ENCODE results near the gene GEMIN8.

The GEMIN8 gene, protein sequence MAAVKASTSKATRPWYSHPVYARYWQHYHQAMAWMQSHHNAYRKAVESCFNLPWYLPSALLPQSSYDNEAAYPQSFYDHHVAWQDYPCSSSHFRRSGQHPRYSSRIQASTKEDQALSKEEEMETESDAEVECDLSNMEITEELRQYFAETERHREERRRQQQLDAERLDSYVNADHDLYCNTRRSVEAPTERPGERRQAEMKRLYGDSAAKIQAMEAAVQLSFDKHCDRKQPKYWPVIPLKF

GRCh38 chrX:14029425-14030173 lies at the start of gene GEMIN8:
GEMIN8 (minus strand) TSS chrX:14029892; CDS start chrX:14021478, 8,414 bp downstream.
- no peak for DNase-seq (ENCODE audit: low read depth)

DNA sequence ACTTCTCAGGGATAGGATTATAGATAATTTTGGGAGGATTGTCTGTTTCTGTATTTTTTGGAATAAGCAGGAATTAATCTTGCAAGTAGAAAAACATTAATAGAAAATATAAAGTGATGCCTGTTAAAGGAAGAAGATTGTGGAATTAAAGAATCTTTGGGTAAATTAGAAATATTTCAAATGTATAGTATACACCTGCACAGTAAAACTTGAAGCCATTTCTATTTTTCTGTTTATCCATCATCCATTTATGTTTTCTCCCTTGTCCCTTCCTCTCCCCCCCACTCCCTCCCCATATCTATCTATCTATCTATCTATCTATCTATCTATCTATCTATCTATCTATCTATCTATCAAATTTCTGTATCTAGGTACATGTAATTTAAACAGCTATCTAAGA lies 46.9 kb upstream of the GEMIN8 start:
- DNase-seq (ENCODE audit: low read depth), result no peak

DNA sequence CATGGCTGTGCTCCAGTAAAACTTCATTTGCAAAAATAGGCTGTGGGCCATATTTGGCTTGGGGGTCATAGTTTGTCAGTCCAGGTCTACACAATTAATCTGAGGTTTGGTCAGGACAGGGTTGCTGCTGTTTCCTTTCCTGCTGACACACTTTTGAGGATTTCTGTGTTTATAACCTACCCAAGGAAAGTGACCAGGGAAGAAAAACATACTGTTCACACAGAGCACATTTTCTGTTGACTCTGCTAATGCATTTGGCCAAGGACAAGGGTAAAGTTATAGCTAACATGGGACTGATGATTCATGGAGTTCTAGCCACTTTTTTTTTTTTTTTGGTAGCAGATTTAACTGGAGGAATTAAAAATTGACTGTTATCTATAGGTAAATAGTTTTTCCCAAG lies 43.9 kb upstream of the GEMIN8 start:
- DNase-seq (ENCODE audit: low read depth), result no peak

DNA sequence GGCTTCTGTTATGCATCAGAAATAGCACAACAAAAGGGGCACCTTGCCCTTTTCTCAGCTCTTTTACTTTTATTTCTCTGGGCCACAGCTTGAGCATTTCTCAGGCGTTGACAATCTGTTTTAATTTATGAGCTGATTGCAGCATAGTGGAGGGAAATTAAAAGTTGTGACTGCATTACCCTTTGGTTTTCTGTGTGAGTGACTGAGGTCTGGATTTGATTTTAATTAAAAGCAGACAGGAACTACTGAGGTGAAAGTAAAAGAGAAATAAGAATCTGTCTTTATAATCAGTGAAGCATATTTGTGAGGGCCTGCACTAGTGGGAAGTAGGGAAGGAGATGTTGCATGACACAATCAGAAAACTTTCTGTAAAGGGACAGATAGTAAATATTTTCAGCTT lies 43.4 kb upstream of the GEMIN8 start:
- no peak for DNase-seq (ENCODE audit: low read depth)

DNA sequence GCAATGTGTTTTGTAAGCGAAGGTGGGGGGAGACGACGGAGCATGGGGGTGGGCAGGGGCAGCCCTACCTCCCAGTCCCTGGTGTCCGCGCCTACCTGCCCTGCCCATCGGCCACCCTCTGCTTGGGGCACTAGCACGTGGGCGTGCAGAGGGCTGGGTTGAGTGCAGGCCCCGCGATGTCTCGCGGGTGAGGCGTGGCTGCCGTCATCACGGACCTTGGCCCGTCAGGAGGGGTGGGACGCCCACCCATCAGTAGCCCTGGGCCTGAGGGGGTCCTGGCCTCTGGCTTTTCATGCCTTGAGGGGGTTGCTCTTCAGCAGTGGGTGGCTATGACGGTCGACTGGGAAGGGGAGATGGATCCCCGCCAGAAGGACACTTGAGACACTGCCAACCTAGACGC lies 36.1 kb upstream of the GEMIN8 start:
- no peak for DNase-seq (ENCODE audit: low read depth)

DNA sequence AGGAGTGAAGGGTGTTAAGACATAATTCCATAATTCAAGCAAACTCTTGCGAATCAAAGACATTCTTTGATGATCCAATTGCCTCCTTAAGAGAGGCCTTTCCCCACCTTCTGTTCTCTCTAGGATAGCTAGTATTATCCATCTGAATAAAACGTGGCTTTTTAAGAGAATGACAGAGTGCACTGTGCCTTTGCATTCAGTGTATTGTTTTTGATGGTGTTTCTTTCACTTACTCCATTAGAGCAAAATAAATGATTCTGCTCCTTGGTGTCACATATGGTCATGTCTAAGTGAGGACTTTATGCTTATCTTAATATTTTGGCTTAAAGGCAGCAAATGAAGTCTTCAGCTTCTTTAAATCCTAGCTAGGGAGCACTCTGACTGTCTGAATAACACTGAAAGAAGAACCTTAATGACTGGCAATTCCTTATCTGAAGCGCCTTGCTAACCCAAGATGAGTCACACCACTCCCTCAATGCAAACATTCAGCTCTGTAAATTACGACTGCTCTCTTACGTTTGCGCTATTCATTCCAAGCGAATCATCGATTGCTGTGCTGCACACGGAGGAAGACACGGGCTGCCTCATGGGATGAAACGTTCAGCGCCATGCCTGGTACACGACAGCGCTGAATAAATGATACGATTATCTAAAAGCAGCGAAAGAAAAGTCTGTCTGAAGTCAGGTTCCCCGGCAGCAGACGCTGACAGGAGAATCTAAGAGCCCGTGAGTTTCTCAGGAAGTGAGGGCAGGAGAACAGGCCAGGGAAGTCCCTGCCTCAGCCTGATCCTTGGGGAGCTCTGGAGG lies 35.1 kb upstream of the GEMIN8 start:
- no peak for DNase-seq (ENCODE audit: low read depth)

GRCh38 chrX:14062524-14062923 lies 32.8 kb upstream of the GEMIN8 start:
- DNase-seq (ENCODE audit: low read depth), result no peak

DNA sequence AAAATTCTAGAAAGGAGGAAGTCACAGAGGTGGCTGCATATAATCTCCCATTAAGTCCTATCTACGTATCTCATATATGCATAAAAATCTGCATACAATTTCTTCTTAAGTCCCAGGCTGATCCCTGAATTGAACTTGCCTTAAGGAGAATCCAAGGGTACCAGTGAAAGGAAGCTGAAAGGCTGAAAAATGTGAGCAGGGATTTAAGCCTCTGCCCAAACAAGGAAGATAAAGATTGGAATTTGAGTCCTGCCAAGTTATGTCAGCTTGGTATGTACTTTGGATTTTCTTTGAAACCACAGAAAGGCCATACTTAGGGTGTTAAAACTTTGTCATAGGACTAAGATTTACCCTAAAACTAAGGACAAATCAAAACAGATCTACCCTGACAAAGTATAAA lies 26.5 kb upstream of the GEMIN8 start:
- DNase-seq (ENCODE audit: low read depth), result no peak

- DNase-seq (ENCODE audit: low read depth), result no peak
Measured at GRCh38 chrX:14051416-14051815, 21.7 kb upstream of the GEMIN8 start.

DNA sequence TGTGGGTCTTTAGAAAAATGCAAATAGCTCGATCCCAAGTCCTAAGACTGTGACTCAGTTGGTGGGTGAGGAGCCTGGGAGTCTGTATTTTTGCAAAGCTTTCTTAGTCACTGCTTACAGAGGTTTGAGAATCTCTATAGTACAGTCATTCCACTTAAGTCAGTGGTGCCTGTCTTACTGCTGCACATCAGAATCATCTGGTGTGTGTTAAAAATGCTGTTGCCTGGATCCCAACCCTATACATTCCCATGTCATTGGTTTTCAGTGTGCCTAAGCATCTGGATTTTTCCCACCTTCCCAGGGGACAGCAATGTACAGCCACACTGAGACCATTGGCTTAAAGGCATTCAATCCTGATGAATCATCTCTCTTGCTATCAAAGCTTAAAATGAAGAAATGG lies 21.0 kb upstream of the GEMIN8 start:
- DNase-seq (ENCODE audit: low read depth), result no peak

DNA sequence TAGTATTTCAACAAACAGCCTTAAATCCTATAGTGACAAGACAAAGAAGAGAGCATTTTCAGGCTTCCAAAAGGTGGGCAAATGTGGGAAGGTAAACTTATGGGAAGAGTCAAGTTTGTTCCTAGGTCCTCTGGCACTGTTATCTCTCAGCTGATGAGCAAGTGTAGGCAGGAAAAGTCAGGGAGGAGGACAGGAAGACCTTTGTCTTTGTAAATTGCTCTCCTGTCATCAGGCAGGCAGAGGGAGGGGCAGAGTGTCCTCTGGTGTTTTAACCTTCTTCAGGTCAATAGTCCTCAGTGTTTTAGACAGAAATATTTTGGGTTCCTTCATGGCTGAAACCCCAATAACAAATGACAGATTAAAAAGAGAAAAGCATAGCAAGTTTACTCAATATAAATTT lies 13.5 kb upstream of the GEMIN8 start:
- no peak for DNase-seq (ENCODE audit: low read depth)

GRCh38 chrX:14039344-14039743 lies 9.7 kb upstream of the GEMIN8 start:
- DNase-seq (ENCODE audit: low read depth), result no peak

DNA sequence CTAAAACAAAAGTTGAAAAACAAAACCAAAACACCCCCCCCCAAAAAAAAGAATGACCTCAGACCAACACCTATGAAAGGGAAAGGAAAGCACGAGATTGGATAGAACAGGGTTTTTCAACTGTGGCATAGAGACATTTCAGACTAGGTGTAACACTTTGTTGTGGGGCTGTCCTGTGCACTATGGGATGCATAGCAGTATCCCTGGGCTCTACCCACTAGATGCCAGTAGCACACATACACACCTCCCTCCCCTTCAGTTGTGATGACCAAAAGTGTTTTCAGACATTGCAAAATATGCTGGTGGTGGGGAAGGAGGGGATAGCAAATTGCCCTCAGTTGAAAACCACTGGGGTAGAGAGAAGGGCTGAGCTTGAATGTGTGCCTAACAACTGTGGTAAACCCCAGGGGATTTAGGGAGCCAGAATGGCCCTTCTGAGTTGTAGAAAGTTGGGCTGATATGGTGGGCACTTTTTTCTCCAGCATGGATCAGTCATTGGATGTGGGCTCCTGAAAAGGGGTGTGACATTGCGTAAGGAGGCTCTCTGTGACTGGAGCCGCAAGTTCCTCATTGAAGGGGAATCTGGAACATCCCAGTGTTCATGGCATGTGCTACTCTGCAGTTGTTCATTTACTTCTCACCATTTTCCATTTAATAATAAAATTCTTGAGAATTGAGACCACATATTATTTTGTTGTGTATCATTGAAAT lies 8.8 kb upstream of the GEMIN8 start:
- DNase-seq (ENCODE audit: low read depth), result no peak

- no peak for DNase-seq (ENCODE audit: low read depth)
Measured at GRCh38 chrX:14032406-14032805, 2.7 kb upstream of the GEMIN8 start.

GRCh38 chrX:14030174-14030530 lies 460 bp upstream of the GEMIN8 start:
- no peak for DNase-seq (ENCODE audit: low read depth)

- no peak for DNase-seq (ENCODE audit: low read depth)
Measured at GRCh38 chrX:14029039-14029424, 660 bp downstream of the GEMIN8 start.

DNA sequence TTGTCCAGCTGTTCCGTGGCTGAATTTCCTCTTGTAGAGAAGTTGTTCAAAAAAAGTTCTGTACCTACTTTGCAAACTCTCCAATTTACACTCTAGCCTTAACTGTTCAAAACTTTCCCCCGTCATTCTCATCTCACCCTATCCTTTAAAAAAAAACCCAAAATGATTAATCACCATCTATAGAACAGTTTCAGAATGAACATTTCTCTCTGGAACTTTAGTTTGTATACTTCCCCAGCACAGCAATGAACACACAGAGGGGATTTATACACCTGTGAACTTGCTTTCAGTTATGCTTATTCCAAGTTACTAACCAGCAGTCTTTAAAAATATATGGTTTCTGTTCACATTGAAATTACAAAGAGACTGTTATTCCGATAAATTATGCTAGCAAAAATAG lies 1.2 kb downstream of the GEMIN8 start:
- DNase-seq (ENCODE audit: low read depth), result no peak

GRCh38 chrX:14027511-14028019 lies 2.1 kb downstream of the GEMIN8 start:
- no peak for DNase-seq (ENCODE audit: low read depth)

- DNase-seq (ENCODE audit: low read depth), result no peak
Measured at GRCh38 chrX:14027036-14027435, 2.7 kb downstream of the GEMIN8 start.

GRCh38 chrX:14026121-14026520 lies 3.6 kb downstream of the GEMIN8 start:
- DNase-seq (ENCODE audit: low read depth), result no peak

GRCh38 chrX:14022019-14022418 lies 7.7 kb downstream of the GEMIN8 start:
- DNase-seq (ENCODE audit: low read depth), result no peak

DNA sequence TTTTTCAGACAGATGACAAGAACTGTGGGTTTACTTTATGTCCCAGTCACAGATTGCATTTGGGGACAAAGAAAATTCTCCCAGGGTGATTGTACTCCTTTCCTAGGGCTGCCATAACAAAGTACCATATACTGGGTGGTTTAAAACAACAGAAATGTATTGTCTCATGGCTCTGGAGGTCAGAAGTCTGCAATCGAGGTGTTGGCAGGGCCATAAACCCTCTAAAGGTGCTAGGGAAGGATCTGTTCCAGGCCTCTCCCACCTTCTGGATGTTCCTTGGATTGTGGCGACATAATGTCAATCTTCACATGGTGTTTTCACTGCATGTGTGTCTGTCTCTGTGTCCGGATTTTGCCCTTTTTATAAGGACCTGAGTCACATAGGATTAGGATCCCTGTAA lies 12.3 kb downstream of the GEMIN8 start:
- DNase-seq (ENCODE audit: low read depth), result no peak
